GM23338 (cell line): Measurements from ENCODE around the gene IL12RB1.

ENCODE experiments used
- CREB1 ChIP-seq: fragments of 250-450 bp; sonication (Bioruptor Pico); IDR thresholded peaks from 2 replicates; pipeline ENCODE4 v1.5.0; 2020; ENCODE audit warnings: low read depth, mild to moderate bottlenecking, moderate library complexity
- CTCF ChIP-seq, 2 experiments: fragments of 200-600 bp in 1 of 2; sonication (generic) in 1 of 2; conservative IDR thresholded peaks; 2 replicates each; pipeline versions ENCODE4 v1.5.1 to v1.6.1; 2016 to 2017; ENCODE audit warnings: antibody characterized with exemption in 2 of 2, low read depth in 2 of 2, mild to moderate bottlenecking in 2 of 2, moderate library complexity in 1 of 2
- EZH2 ChIP-seq: fragments of 200-600 bp; sonication (generic); IDR thresholded peaks from one replicate; pipeline ENCODE4 v1.8.0; 2017; ENCODE audit warnings: antibody characterized with exemption, mild to moderate bottlenecking, low read depth; ENCODE audit not compliant: unreplicated experiment
- JUNB ChIP-seq: IDR thresholded peaks from one replicate; pipeline ENCODE4 v1.6.1; 2016; ENCODE audit warnings: antibody characterized with exemption; ENCODE audit not compliant: unreplicated experiment
- POLR2AphosphoS5 ChIP-seq: IDR thresholded peaks from 2 replicates; pipeline ENCODE4 v1.6.1; 2016; ENCODE audit warnings: antibody characterized with exemption, low read depth

GRCh38 chr19:18128044-18128443 is 41.3 kb upstream of the IL12RB1 start:
- no peak for TF ChIP-seq CREB1 (CRISPR knock-in tag)
- no peak for TF ChIP-seq JUNB
- TF ChIP-seq CTCF (conservative IDR thresholded peaks at IDR 0.05; ENCODE audit: low read depth in 2 of 2): no peak
- TF ChIP-seq POLR2AphosphoS5: no peak
- no peak for TF ChIP-seq EZH2
